ENCODE data around the gene SCUBE1.

SCUBE1 gene

DNA sequence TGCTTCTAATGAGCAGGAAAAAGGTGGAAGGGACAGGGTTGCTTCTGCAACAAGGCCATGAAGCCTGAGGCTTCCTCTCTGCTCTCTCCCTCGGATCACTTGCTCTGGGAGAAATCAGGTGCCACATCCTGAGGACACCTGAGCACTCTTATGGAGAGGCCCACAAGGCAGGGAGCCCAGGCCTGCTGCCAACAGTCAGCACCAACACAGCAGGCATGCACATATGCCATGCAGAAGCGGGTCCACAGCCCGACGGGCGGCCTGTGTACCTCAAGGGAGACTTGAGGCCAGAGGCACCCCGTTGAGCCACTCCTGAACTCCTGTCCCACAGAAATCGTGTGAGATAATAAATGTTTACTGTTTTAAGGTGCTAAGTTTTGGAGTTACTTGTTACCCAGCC is 165.7 kb downstream of the SCUBE1 start:
- Mint-ChIP-seq H3K4me3 (no peak overlapping the region), H3K27ac (no peak overlapping the region), H3K4me1 (ENCODE audit: low read depth) (no peaks in the 10 kb centered on the region), H3K36me3 (ENCODE audit: low read depth) (peaks cover 13% of the 10 kb centered on the region), H3K9me3 (no peaks in the 10 kb centered on the region), H3K27me3 (ENCODE audit: low read depth) (no peaks in the 10 kb centered on the region)

DNA sequence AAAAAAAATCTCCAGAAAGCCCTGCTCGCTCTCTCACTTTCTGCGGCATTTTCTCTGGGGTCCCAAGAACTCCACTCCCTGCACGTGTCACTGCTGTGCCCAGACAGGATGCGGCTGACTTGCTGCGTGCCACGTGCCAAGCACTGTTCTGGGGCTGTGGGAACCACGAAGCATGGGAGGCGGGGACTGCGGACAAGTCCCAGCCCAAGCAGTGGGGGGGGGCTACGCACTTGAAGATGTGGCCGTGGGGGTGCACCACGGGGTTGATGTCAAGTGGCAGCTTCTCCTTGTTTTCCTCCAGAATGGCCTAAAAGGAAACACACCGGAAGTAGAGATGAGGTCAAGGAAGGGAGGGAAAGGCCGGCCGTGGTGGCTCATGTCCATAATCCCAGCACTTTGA is 167.1 kb downstream of the SCUBE1 start:
- H3K4me1 Mint-ChIP-seq (ENCODE audit: low read depth) = peaks cover under 1% of the 10 kb centered on the region
- H3K27ac Mint-ChIP-seq = peak overlapping the region; percentile 27
- peaks cover 13% of the 10 kb centered on the region for H3K36me3 Mint-ChIP-seq (ENCODE audit: low read depth)
- H3K9me3 Mint-ChIP-seq = no peaks in the 10 kb centered on the region
- no peaks in the 10 kb centered on the region for H3K27me3 Mint-ChIP-seq (ENCODE audit: low read depth)
- H3K4me3 Mint-ChIP-seq = no peak overlapping the region

DNA sequence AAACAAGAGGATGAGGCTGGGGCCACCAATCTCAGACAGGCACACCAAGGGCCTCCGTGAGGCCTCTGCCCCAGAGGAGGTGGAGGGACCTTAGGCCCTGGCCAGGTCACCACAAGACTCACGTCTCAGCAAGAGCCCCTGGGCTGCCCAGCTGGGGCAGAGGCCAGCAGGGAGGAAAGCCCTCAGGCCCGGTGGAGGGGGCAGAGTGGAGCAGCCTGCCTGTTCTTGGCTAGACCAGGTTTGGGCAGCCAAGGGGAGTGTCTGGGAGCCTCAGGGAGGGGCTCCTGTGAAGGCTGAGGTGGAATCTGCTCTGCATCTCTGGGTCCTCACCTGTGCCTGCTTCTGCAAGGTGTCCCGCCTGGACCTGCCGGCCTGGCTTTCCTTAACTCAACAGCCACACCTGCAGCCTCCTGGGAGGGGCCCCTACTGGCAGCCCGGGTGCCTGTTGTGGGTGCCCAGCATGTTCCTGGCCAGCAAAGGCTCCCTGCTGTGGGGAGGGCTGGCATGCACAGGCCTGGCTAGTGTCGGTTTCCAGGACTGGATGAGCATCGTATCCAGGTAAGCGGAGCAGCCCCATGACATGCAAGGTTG is 168.1 kb downstream of the SCUBE1 start:
- Mint-ChIP-seq H3K27ac (no peak overlapping the region), H3K4me3 (no peak overlapping the region), H3K4me1 (ENCODE audit: low read depth) (peaks cover 4% of the 10 kb centered on the region), H3K27me3 (ENCODE audit: low read depth) (no peaks in the 10 kb centered on the region), H3K36me3 (ENCODE audit: low read depth) (peaks cover 11% of the 10 kb centered on the region), H3K9me3 (no peaks in the 10 kb centered on the region)

DNA sequence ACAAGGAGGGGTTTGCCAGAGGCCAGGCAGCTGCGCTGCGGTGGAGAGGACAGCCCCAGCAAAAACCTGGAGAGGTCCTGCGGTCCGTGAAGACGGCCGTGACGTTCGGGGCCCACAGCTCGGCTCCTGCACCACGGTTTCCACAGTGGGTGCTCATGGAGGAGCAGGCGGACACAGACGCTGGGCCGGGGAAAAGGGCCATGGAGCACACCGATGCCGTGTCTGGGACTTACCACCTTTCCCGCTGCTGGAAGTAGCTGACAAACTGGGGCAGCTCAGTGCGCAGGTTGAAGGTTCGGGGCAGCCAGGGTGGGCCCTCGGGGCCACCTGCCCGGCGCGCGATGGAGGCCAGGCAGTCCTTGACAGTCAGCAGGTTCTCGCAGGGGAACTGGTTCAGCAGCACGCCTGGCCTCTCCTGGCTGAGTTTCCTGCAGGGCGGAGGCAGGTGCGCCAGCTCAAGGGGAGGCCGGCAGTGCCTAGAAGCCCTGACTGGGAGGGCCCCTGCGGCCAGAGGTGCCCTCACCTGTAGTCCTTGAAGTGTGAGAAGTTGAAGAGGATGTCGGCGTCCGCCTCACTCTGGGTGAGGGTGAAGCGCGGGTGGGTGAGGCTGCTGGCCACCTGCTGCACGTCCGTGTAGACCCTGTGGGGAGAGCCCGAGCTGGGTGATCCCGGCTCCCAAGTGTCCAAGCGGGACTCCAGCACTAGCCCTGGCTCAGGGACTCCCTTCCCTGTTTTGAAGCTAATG is 169.0 kb downstream of the SCUBE1 start:
- H3K27ac Mint-ChIP-seq = no peak overlapping the region
- no peaks in the 10 kb centered on the region for H3K9me3 Mint-ChIP-seq
- H3K36me3 Mint-ChIP-seq (ENCODE audit: low read depth) = peaks cover 11% of the 10 kb centered on the region
- peaks cover 4% of the 10 kb centered on the region for H3K4me1 Mint-ChIP-seq (ENCODE audit: low read depth)
- H3K4me3 Mint-ChIP-seq = no peak overlapping the region
- H3K27me3 Mint-ChIP-seq (ENCODE audit: low read depth) = no peaks in the 10 kb centered on the region

DNA sequence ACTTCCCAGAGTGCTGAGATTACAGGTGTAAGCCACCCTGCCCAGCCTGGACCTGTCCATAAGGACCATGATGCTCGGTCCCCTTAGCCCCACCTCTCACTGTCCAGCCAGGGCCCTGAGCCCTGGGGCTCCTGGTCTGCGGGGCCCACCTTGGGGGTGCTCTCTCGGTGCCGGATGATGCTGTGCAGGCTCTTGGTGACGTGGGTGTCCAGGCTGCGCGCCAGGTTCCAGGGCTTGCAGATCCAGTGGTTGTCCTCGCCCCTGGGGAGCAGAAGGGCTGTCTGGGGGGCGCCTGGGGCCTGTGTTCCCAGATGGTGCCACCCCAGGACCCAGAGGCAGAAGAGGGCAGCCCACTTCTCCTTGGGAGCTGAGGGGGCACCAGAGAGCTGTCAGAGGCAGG is 169.6 kb downstream of the SCUBE1 start:
- Mint-ChIP-seq H3K4me3 (no peak overlapping the region), H3K9me3 (no peaks in the 10 kb centered on the region), H3K27ac (no peak overlapping the region), H3K36me3 (ENCODE audit: low read depth) (peaks cover 11% of the 10 kb centered on the region), H3K4me1 (ENCODE audit: low read depth) (peaks cover 6% of the 10 kb centered on the region), H3K27me3 (ENCODE audit: low read depth) (no peaks in the 10 kb centered on the region)

DNA sequence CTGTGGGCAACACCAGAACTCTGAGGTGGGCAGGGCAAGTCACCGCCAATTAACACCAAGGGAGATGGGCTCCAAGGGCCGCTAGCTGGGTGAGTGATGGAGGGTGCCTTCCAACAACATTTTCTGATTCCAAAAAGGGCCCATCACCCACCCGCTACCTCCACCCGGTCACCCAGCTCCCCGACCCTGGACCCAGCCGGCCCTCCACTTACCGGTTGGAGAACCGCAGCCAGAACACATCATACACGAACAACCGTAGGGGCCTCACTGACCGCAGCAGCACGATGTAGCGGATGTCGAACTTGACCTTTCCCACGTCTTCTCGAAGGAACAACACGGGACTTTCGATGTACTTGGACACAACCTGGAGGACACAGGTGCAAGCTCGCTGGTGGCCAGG is 171.0 kb downstream of the SCUBE1 start:
- Mint-ChIP-seq H3K4me3 (no peak overlapping the region), H3K4me1 (ENCODE audit: low read depth) (peaks cover 6% of the 10 kb centered on the region), H3K27ac (no peak overlapping the region), H3K27me3 (ENCODE audit: low read depth) (no peaks in the 10 kb centered on the region), H3K9me3 (no peaks in the 10 kb centered on the region), H3K36me3 (ENCODE audit: low read depth) (peaks cover 16% of the 10 kb centered on the region)

DNA sequence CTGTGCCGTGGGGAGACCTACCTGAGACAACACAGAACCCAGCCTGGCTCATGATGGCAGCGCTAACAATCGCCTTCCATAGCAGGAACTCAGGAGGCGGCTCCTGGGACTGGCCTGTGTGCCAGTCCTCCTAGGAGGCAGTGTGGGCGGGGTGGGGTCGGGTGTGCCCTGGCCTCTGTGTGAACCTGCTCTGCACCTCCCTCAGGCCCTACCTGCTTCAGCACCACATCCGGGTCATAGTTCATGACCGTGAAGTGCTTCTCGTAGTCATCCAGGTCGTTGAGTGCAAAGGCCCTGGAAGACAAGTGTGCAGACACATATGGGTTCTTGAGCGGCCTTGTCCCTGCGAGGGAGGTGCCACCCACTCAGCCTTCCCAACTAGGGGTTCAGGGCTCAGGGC is 171.6 kb downstream of the SCUBE1 start:
- Mint-ChIP-seq H3K9me3 (no peaks in the 10 kb centered on the region), H3K27me3 (ENCODE audit: low read depth) (no peaks in the 10 kb centered on the region), H3K27ac (no peak overlapping the region), H3K4me3 (no peak overlapping the region), H3K4me1 (ENCODE audit: low read depth) (peaks cover 6% of the 10 kb centered on the region), H3K36me3 (ENCODE audit: low read depth) (peaks cover 16% of the 10 kb centered on the region)

DNA sequence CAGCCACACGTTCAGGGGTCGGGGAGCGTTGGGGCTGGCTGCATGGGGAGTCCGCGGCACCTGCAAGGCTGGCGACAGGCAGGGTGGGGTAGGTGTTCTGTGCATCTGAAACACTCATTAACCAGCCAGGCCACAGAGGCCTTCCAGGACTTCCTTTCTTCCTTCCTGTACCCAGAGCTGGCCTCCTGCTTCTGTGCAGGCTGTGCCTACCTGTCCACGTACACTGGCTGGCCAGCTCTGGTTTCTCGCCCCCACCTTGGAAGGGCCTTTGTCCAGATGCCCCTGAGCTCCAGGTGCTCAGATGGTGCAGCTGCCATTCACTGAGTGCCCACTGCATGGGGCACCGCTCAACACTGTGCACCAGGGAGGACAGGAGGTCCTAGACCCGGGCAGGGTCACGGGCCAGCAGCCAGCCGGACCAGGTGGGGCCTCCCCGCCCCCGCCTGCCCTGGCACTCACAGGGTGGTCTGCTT is 172.1 kb downstream of the SCUBE1 start:
- Mint-ChIP-seq H3K27ac (no peak overlapping the region), H3K9me3 (no peaks in the 10 kb centered on the region), H3K36me3 (ENCODE audit: low read depth) (peaks cover 14% of the 10 kb centered on the region), H3K4me3 (no peak overlapping the region), H3K4me1 (ENCODE audit: low read depth) (peaks cover 6% of the 10 kb centered on the region), H3K27me3 (ENCODE audit: low read depth) (no peaks in the 10 kb centered on the region)

DNA sequence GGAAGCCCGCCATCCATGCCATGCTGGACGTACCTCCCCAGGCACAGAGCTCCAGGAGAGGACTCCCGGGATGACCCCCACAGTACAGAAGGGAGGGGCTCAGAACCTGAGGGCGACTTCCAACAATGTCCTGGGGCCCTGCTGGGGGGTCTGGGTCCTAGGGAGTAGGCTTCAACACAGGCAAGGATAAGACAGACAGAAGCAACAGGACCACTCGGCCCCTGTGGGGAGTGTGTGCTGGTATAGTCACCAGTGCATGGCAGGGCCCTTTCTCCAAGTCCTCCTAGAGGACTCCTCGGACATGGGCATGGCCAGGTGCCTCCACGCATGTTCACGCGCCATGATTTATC is 173.1 kb downstream of the SCUBE1 start:
- H3K27me3 Mint-ChIP-seq (ENCODE audit: low read depth) = no peaks in the 10 kb centered on the region
- peaks cover 12% of the 10 kb centered on the region for H3K36me3 Mint-ChIP-seq (ENCODE audit: low read depth)
- H3K27ac Mint-ChIP-seq = no peak overlapping the region
- no peak overlapping the region for H3K4me3 Mint-ChIP-seq
- H3K4me1 Mint-ChIP-seq (ENCODE audit: low read depth) = peaks cover 6% of the 10 kb centered on the region
- no peaks in the 10 kb centered on the region for H3K9me3 Mint-ChIP-seq

DNA sequence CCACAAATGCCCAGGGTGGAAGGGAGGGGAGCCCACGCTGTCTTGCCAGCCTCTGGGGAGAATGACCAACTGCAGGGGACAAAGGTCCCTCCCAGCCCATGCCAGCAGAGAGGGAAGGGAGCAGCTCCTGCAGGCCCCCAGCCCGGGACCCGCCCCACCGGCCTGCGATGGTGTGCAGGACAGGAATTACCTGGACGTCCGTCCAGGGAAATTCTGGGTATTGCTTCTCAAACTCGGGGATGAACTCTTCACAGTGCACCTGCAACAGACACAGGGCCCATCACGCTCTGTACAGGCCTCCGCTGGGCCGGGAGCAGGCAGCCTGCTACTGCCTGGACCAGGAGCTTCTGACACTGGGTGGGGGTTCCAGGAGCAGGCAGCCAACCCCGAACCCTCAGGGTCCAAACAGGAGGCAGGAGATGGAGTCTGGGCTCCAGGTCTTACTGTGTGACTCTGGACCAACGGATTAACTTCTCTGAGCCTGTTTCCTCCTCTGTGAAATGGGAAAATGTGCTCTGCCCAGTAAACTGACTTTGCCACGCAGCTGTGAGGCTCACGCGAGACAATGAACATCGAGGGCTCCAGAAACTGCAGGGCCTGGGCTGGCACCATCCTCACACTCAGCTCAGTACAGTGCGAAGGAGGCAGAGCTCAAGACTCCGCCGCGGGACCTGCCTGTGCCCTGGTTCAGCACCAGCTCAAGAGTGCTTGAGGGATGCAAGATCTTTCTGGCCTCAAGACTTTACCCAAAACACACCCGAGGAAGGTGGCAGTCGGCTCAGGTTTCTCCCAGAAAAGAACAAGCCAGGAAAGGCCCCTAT is 173.7 kb downstream of the SCUBE1 start:
- H3K4me3 Mint-ChIP-seq = no peak overlapping the region
- H3K9me3 Mint-ChIP-seq = no peaks in the 10 kb centered on the region
- H3K4me1 Mint-ChIP-seq (ENCODE audit: low read depth) = peaks cover 6% of the 10 kb centered on the region
- H3K27ac Mint-ChIP-seq = no peak overlapping the region
- peaks cover 12% of the 10 kb centered on the region for H3K36me3 Mint-ChIP-seq (ENCODE audit: low read depth)
- H3K27me3 Mint-ChIP-seq (ENCODE audit: low read depth) = no peaks in the 10 kb centered on the region

DNA sequence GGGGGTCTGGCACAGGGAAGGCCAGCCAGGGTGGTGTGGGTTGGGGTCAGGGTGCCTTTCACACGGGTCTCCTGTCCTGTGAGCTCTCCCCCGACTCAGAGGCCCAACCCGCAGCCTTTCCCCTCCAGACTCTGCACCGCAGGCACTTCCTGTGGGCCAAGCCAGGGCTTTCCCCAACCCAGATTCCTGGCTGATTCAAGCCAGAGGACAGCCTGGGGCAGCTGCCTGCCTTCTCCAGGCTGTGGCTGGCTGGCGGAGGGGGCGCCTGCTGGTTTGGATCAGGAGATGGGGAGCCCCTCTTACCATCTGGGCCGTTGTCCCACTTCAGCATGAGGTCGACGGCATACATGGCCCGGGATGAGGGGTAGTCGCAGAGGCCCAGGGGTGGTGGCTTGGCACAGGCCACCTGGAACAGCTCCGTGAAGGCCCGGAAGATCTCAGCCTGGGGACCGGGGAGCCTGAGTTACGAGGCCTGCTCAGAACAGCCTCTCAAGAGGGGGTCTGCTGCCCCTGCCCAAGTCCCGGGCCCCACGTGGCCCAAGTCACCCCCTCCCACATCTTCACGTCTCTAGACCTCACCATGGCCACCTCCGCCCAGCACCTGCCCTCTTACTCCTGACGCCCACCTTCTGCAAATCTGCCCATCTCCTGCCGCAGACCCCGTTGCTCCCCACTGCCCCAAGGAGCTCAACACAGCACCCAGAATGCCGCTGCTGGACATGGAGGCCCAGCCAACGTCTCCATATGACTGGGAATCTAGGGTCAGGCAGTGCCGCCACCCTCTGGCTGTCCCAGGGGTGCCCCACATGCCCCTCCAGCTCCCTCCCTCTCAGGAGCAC is 174.5 kb downstream of the SCUBE1 start:
- H3K4me1 Mint-ChIP-seq (ENCODE audit: low read depth) = peaks cover 7% of the 10 kb centered on the region
- no peak overlapping the region for H3K4me3 Mint-ChIP-seq
- H3K9me3 Mint-ChIP-seq = no peaks in the 10 kb centered on the region
- H3K27ac Mint-ChIP-seq = no peak overlapping the region
- no peaks in the 10 kb centered on the region for H3K27me3 Mint-ChIP-seq (ENCODE audit: low read depth)
- H3K36me3 Mint-ChIP-seq (ENCODE audit: low read depth) = peaks cover 16% of the 10 kb centered on the region

DNA sequence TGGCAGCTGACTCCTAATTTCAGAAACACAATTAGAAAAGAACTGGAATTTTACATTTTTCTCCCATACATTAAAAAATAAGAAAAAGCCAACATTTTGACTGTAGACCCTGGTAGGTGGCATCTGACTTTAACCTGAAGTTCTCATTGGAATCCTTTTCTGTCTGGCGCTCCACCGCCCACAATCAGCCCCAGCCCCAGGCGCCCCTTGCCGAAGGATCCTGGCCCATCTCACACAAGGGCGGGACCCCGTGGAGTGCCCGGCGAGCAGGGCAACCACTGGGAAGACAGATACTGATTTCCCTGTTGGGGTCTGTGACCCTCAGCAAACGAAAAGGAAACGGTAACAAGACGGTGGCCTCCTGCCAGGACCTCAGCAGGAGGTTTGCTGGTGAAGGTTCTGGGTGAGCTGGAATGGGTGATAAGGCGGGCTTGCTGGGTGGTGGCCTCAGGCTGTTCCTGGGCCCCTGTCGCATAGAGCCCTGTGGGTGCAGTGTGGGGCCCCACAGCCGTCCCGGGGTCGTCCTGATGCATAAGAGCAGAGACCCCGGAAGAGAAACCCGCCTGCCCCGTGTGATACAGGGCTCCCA is 176.1 kb downstream of the SCUBE1 start:
- no peaks in the 10 kb centered on the region for H3K27me3 Mint-ChIP-seq (ENCODE audit: low read depth)

DNA sequence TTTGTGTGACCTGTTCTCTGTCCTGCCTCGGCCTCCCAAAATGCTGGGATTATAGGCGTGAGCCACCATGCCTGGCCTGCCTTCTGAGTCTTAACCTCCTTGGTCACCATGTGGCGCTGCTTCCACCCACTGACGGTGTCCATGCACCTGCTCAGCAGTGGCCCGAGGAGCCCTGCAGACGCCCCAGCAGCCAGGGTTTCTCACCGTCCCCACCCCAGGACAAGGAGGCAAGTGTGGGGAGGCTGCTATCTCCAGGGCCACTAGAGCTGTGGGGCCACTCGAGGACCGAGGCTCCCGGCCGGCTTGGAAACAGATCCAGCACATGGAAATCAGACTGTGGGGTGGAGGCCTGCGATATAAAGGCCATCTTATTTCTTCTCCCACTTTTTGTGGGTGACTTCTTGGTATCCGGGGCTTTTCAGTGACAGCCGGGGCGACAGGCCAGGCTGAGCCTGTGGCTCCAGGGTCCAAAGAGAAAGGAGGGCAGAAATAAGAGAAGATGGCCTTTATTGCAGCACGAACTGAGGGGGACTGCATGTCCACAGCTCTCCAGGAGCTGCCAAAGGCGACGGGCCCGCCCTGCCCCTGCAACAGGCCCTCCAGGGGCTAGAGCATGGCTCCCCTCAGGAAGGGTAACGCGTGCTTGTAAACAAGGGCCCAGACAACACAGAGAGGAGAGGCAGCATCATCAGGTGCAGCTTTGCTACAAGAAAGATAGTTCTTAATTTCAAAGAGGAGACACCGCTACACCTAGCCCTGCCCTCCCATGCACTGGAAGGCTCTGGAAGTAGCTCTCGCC is 176.8 kb downstream of the SCUBE1 start:
- Mint-ChIP-seq H3K4me3 (no peak overlapping the region), H3K4me1 (ENCODE audit: low read depth) (peaks cover 7% of the 10 kb centered on the region), H3K27ac (no peak overlapping the region), H3K27me3 (ENCODE audit: low read depth) (no peaks in the 10 kb centered on the region), H3K36me3 (ENCODE audit: low read depth) (peaks cover 11% of the 10 kb centered on the region), H3K9me3 (no peaks in the 10 kb centered on the region)

More for the DNA sequence above, 176.1 kb downstream of the SCUBE1 start:
- Mint-ChIP-seq H3K4me1 (ENCODE audit: low read depth) (peaks cover 7% of the 10 kb centered on the region), H3K4me3 (no peak overlapping the region), H3K27ac (no peak overlapping the region), H3K9me3 (no peaks in the 10 kb centered on the region), H3K36me3 (ENCODE audit: low read depth) (peaks cover 12% of the 10 kb centered on the region)

Data from T-helper 1 cell treated with Interleukin-12 subunit alpha and Interleukin-12 subunit beta and Interleukin-4 antibody, amounts not matched to agents 30 μg/mL and 1 μg/mL, for 36 hours (primary cell).